AG10803 (cell line): ENCODE data around the gene POLR1D.

ENCODE experiments used
- DNase-seq: peaks from one replicate; pipeline ENCODE4 v3.0.0; 2010; ENCODE audit warnings: low read depth
- H3K4me3 ChIP-seq: 2 replicates; pipeline ENCODE4 v1.5.1; 2011; ENCODE audit warnings: mild to moderate bottlenecking, low read length, control low read depth
- CTCF ChIP-seq: conservative IDR thresholded peaks from 2 replicates; pipeline ENCODE4 v1.5.1; 2011; ENCODE audit warnings: mild to moderate bottlenecking, low read length, control low read depth, inconsistent platforms

Gene POLR1D

GRCh38 chr13:27662738-27663470, 41.2 kb downstream of the POLR1D start:
- no peak for DNase-seq
- no peak overlapping the region for H3K4me3 ChIP-seq
- TF ChIP-seq CTCF: no peak

DNA sequence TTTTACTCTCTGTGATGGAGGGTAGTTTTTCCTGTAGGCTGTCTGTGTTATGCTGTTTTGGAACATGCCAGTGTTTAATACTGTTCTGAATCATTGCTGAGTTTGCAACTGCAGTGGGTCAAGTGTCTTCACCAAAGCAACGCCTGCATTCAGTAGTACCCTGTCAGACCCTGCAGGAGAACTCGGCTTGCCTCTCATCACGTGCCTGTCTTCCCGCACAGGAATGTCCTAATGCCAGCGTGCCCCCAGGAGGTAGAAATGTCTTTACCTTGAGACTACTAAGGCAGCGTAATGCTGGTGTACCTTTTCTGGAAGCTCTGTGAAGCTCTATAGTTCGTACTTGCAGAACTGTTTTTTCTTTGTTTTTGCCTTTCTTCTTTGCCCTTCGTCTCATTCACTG, 42.3 kb downstream of the POLR1D start:
- TF ChIP-seq CTCF: no peak
- no peak overlapping the region for H3K4me3 ChIP-seq
- DNase-seq: no peak

DNA sequence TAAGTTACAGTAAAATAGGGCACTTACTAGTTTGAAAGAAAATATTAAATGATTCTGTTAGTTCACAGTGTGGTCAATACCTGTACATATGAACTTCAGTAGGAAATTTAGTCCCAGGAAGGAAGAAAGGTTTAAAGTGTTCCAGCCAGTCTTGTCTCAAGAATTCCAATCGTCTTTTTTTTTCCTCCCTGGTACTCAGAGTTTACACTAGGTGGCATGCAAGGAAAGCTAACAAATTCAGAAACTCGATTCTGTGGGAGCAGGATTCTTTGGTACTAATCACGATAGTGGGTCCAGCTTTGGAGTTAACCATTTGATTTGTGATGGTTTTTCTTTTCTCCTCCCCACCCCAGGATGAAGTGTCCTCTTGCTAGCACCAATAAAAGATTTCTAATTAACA, 43.6 kb downstream of the POLR1D start:
- peak; percentile 6 for DNase-seq
- no peak overlapping the region for H3K4me3 ChIP-seq
- peak; percentile 36 for TF ChIP-seq CTCF

- no peak for TF ChIP-seq CTCF
- H3K4me3 ChIP-seq: no peak overlapping the region
- no peak for DNase-seq
Measured at GRCh38 chr13:27665761-27666160, 44.1 kb downstream of the POLR1D start.

GRCh38 chr13:27666951-27667350, 45.3 kb downstream of the POLR1D start:
- no peak for TF ChIP-seq CTCF
- H3K4me3 ChIP-seq: no peak overlapping the region
- no peak for DNase-seq

DNA sequence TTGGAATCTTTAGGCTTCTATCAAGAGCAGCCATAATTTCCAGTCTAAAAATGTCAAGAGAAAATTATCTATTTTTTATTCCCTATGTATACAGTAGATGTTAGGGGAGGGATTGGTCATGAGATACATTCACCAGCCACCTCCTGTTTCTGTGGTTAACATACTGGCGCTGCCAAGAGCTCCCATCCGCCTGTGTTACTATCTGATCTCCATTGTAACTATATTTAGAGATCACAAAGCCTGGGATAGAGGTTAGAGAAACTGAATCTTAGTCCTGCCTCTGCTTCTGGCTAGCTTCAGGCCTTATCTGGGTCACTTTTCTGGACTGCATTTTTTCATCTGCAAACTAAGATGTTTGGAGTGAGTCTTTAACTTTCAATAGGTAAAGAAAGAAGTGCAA, 46.3 kb downstream of the POLR1D start:
- H3K4me3 ChIP-seq: no peak overlapping the region
- no peak for TF ChIP-seq CTCF
- no peak for DNase-seq

- no peak overlapping the region for H3K4me3 ChIP-seq
Measured at GRCh38 chr13:27670861-27671260, 49.2 kb downstream of the POLR1D start.

More at GRCh38 chr13:27670861-27671260, 49.2 kb downstream of the POLR1D start:
- no peak for DNase-seq
- TF ChIP-seq CTCF: no peak
